GM12874 (cell line): ENCODE data around the gene DUSP28.

Experiments used
- CTCF ChIP-seq: IDR thresholded peaks from 2 replicates; pipeline ENCODE4 v1.5.1; 2011; ENCODE audit warnings: low read depth, mild to moderate bottlenecking, control low read depth, low read length, moderate library complexity; ENCODE audit not compliant: insufficient read depth

Gene DUSP28

GRCh38 chr2:240529344-240529999, 30.7 kb upstream of the DUSP28 start:
- no peak for TF ChIP-seq CTCF

- no peak for TF ChIP-seq CTCF
These were observed 30.0 kb upstream of the DUSP28 start for GRCh38 chr2:240530181-240530580.

- no peak for TF ChIP-seq CTCF
These were observed 29.1 kb upstream of the DUSP28 start for GRCh38 chr2:240531038-240531437.

- no peak for TF ChIP-seq CTCF
These were observed 28.0 kb upstream of the DUSP28 start for GRCh38 chr2:240532031-240532775.

GRCh38 chr2:240538031-240538780, 22.0 kb upstream of the DUSP28 start:
- TF ChIP-seq CTCF: no peak

GRCh38 chr2:240539906-240540305, 20.3 kb upstream of the DUSP28 start:
- TF ChIP-seq CTCF: no peak

DNA sequence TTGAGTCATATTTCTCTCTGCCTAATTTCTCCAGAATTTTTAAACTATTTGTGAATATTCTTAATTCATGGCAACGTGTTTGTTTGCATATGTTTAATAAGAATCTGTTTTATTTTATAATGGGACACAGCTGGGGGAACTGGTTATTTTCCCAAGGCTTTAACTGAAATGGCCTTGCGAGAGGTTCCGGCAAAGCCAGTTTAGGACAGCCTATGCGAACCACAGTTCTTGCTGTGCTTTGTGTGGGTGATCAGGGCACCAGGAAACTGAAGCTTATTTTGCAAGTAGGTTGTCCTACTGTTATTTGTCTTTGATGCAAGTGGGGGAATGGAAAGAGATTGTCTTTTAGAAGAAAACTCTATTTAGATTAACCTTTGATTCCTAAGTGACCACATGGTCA, 8.9 kb upstream of the DUSP28 start:
- TF ChIP-seq CTCF: no peak
